ENCODE results near the gene ELN.
"Not testable (repeated sequence)": the region's sequence is repeated elsewhere in the genome, so short reads cannot be mapped to it uniquely, and the experiment has no call there.

ELN gene

DNA sequence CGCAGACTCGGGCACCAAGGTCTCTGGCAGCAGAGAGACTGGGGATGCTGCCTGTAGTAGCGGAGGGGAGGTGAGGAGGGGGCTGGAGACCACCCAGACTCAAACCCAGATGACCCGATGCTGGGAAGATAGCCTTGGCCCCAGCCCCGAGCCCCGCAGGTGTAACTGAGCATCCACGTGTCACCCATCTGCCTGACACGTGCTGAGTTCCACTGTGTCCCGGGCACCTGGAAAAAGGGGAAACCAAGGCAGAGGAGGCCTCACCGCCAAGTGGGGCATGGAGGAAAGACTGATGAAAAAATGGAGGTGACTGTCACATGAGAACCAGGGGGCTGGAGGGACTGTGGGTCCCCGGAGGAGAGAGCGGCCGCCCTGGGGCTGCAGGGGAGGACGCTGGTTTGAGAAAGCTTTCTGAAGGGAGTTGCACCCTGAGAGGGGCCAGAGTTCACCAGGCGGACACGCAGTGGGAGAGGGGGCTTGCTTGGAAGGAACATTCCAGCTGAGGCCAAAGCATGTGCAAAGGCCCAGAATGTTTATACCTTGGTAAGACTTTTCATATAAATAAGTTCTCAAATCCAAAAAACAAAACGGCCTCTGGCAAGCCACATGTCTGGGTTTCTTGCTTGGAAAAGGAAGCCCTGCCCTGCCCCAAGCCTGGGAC, 27.4 kb upstream of the ELN start:
- DNase-seq (ENCODE audit: low read depth in 2 of 2), result no peak

DNA sequence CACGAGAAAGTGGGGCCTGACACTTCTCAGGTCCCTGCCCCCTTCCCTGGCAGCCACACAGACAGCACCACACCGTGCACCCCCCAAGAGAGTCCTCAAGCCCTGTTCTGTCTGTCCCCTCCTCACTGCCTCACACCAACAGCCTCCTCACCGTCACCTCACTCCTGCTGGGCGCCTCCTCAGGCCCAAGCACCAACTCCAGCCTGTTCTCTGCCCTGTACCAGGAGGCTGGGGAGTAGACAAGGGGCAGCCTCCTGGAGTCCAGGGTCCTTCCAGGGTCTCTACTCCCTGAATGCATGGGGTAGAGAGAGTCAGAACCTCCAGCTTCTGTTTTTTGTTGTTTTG, 26.9 kb upstream of the ELN start:
- no peak for DNase-seq (ENCODE audit: low read depth in 2 of 2)

- no peak for DNase-seq (ENCODE audit: low read depth in 2 of 2)
Observed at GRCh38 chr7:74002474-74003017, 25.4 kb upstream of the ELN start.

- no peak for DNase-seq (ENCODE audit: low read depth in 2 of 2)
Observed at GRCh38 chr7:74003621-74004020, 24.4 kb upstream of the ELN start.

DNA sequence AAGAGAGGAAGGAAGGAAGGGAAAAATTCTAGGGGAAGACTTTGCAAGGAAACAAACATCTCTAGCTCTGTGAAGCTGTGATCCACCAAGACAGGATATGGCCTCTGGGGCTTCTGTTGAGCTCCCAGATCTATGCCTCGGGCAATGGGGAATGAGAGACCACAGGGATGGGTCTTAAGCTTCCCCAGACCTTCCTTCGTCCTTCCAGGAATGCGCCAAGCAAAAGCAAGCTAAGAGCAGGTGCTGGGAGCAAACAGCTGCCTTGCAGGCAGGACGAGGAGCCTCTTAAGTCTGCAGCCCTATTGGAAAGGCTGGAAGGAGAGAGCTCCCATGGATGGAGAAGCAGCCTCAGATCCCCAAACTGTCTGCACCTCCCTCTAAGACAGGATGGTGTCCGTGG, 21.9 kb upstream of the ELN start:
- DNase-seq (ENCODE audit: low read depth in 2 of 2), result no peak

DNA sequence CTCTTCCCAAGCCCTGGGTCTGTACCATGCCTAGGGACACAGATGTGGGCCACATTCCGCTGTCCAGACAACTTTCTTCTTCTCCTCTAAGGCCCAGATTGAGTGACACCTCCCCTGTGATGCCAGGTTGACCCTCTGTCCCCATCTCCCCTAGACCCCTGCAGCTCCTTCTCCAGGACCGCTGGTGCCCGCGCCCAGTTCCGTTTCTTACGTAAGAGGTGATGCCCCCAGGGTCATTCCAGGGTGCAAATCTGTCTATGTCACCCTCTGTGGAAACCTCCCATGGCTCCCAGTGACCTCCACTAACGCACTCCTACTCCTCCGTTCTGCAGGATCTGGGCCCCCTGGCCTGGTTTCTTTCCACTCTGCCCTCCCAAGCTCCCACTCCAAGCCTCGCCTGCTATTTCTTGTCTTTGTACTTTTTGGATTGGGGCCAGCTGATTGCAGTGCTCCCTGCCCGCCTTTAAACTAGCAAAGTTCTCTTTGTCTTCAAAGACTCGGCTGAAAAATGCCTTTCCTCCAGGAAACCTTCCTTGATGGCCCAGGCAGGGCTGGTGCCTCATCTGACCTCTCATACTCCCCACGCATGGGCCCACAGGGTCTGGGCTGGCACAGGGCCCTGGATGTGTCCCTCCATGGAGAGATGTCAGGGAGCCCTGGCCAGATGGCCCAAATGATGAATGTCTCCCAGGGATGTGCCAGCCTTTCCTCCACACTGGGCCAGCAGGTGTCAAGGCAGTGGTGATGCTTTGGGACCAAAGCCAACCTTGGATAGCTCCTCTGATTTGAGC, 21.3 kb upstream of the ELN start:
- DNase-seq (ENCODE audit: low read depth in 2 of 2), result no peak

- no peak for DNase-seq (ENCODE audit: low read depth in 2 of 2)
Observed at GRCh38 chr7:74007242-74007567, 20.8 kb upstream of the ELN start.

DNA sequence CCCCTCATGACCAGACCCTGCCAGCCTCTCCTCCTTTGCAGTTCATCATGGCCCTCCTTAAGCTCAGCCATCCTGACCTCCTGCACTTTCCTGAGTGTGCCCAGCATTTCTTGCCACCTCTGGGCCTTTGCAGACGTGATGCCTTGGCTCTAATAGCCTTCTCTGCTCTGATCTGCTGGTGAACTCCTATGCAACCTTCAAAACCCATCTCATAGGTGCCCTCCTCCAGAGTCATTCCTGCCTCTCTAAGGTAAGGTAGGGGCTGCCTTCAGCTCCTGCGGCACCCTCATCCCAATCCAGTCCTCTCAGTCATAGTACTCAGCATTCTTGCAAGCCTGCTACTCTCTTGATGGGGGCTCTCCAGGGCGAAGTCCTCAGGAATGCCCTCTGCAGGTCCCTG, 19.3 kb upstream of the ELN start:
- no peak for DNase-seq (ENCODE audit: low read depth in 2 of 2)

DNA sequence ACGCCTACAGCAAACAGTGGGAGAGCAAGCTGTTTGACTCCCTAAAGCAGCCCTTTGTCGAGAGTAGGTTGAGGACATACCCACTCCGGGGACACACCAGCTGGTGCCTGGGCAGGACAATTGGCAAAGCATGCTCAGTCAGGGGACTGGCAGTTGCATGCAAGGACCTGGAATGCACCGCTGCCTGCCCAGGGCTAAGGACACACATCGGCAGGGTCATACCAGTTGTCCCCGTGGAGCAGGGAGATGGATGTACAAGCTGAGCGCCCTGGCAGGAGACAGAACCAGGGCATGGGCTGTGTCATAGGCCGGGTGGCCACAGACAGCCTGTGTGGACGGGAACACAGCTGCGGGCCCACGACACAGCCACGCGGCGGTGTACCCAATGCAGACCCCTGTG, 18.3 kb upstream of the ELN start:
- no peak for DNase-seq (ENCODE audit: low read depth in 2 of 2)

GRCh38 chr7:74010407-74010806, 17.6 kb upstream of the ELN start:
- DNase-seq (ENCODE audit: low read depth in 2 of 2), result no peak

- DNase-seq (ENCODE audit: low read depth in 2 of 2), result not testable (repeated sequence)
Observed at GRCh38 chr7:74011421-74011820, 16.6 kb upstream of the ELN start.

DNA sequence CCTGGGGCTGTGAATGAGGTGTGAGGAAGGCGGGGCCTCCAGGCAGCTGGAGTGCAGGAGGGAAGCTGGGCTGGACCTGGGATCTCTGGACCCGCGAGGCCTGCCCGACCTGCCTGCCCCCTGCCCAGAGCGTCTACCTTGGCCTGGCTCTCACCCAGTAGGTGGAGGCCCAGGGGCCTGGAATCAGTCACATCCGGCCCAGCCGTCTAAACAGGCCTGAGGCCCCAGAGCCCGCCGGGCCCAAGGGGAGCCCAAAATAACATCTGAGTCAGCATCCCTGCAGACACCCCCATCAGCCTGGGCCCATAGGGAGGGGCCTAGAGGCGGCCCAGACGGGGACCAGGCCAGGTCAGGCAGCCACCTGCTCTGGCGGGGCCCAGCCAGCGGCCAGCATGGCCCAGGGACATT, 15.1 kb upstream of the ELN start:
- DNase-seq (ENCODE audit: low read depth in 2 of 2), result no peak

DNA sequence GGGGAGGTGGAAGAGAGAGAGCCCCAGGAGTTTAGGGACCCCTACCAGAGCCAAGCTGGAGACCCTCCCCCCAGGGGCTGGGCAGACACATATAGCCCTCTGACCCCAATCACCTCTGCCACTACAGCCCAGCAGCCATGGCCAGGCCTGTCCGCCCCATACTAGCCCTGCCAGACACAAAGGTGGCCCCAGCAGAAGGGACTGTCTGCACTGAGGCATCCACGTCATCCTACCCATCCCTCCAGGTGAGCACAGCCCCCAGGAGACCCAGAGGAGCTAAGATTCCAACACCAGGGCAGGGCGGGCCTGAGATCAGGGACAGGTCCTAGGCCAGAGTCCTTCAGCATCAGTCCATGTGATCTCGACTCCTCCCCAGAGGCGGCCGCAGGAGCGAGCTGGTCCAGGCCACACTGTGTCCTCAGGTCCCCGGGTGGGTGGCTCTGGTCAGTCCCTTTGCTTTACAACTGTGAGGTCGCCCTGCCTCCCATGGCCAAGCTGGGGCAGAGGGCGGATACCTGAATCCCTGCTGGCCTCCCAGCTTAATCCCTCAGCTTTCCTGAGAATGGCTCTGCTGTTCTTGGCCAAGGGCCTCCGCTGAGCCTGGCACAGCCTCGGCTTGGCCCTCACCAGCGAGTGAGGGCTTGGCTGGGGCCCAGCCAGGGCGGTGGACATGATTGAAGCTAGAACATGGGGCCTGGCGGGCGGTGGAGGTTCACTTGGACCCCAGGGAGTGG, 14.3 kb upstream of the ELN start:
- no peak for DNase-seq (ENCODE audit: low read depth in 2 of 2)

- no peak for DNase-seq (ENCODE audit: low read depth in 2 of 2)
Observed at GRCh38 chr7:74014931-74015330, 13.0 kb upstream of the ELN start.

DNA sequence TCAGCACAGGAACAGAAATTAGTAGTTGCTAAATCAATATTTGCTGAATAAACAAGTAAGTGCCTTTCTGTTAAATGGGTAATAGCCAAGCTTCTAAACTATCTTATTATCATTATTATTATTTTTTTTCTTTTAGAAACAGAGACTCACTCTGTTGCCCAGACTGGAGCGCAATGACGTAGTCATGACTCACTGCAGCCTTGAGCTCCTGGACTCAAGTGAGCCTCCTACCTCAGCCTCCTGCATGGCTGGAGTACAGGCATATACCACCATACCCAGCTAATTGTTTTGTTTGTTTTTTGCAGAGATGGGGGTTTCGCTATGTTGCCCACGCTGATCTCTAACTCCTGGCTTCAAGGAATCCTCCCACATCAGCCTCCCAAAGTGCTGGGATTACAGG, 12.3 kb upstream of the ELN start:
- no peak for DNase-seq (ENCODE audit: low read depth in 2 of 2)

- DNase-seq (ENCODE audit: low read depth in 2 of 2), result peak in 1 of 2 experiments; percentile 26
Observed at GRCh38 chr7:74017125-74017524, 10.8 kb upstream of the ELN start.

DNA sequence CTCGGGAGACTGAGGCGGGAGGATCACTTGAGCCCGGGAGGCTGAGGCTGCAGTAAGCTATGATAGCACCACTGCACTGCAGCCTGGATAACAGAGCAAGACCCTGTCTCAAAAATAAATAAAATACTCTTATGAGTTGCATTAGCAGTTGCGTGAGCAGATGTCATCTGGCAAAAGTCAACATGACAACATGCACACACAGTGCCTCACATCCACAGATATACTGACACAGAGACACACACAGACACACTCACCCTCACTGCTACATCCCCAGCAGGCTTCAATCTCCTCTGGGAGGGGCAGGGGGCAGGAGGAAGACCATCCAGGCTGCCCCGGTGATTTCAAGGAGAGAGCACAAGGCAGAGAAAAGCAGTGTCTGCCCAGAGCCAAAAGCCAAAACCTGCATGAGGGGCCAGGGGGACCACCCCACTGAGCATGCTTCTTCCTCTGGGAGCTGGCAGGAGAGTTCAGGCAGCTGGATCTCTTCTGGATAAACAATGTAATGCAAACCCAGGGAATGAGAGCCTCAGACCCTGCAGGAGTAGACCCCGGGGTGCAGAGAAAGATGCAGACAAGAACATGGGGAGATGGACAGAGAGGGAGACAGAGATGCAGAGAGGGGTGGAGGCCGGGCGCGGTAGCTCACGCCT, 9.6 kb upstream of the ELN start:
- DNase-seq (ENCODE audit: low read depth in 2 of 2), result no peak

- DNase-seq (ENCODE audit: low read depth in 2 of 2), result no peak
Observed at GRCh38 chr7:74019149-74019548, 8.8 kb upstream of the ELN start.

GRCh38 chr7:74020390-74020789, 7.6 kb upstream of the ELN start:
- no peak for DNase-seq (ENCODE audit: low read depth in 2 of 2)

DNA sequence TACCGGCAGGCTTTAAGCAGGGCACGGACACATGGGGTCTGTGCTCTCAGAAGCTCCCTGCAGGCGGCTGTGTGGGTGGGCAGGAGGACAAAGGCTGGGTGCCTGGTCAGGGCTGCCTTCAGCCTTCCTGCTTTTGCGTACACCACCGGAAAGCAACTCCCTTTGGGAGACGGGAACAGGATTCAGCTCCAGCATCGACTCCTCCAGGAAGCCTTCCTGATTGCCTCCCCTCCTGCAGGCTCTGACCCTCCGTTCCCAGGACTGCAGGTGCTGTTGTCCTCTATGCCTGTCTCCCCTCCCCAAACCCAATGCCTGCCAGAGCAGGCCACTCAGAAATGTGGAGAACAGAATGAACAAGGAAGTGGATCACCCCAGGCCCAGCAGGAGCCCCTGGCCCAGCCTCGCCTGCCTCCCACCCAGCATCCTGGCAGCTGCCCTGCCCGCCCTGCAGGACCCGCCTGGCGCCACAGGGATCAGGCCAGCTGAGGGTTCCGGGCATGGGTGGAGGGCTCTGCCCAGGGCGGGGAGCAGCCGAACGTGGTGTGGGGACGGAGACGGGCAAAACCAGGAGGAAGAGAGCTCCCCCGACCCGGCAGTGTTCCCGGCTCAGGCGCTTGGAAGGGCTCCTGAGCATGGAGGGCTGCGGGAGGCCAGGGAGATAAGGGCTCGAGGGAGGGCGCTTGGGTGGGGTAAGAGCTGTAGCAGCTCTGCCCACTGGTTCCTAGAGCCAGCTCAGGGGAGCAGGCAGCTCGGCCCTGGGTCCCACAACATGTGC, 6.2 kb upstream of the ELN start:
- no peak for DNase-seq (ENCODE audit: low read depth in 2 of 2)

- no peak for DNase-seq (ENCODE audit: low read depth in 2 of 2)
Observed at GRCh38 chr7:74022507-74022906, 5.5 kb upstream of the ELN start.
